NOMO-1 treated with dmso at 0.1 percent for 144 hours (cell line): ENCODE measurements around the gene APBA1.

Experiments
- DNase-seq: peaks from one replicate; lab custom pipeline; 2025; ENCODE audit not compliant: unreplicated experiment; lab: John Stamatoyannopoulos, UW

APBA1 gene

GRCh38 chr9:69485466-69485865, 186.7 kb downstream of the APBA1 start:
- no peak for DNase-seq

GRCh38 chr9:69483886-69484422, 188.2 kb downstream of the APBA1 start:
- no peak for DNase-seq

- DNase-seq, result no peak
Observed at GRCh38 chr9:69476797-69477196, 195.4 kb downstream of the APBA1 start.

- no peak for DNase-seq
Observed at GRCh38 chr9:69476016-69476415, 196.2 kb downstream of the APBA1 start.

- DNase-seq, result no peak
Observed at GRCh38 chr9:69474821-69475220, 197.3 kb downstream of the APBA1 start.

GRCh38 chr9:69472101-69472620, 200.0 kb downstream of the APBA1 start:
- no peak for DNase-seq

GRCh38 chr9:69471433-69471832, 200.7 kb downstream of the APBA1 start:
- DNase-seq, result no peak

GRCh38 chr9:69470186-69470977, 201.8 kb downstream of the APBA1 start:
- no peak for DNase-seq

- DNase-seq, result no peak
Observed at GRCh38 chr9:69469136-69469535, 203.0 kb downstream of the APBA1 start.

- DNase-seq, result no peak
Observed at GRCh38 chr9:69468380-69468779, 203.8 kb downstream of the APBA1 start.

GRCh38 chr9:69466151-69466550, 206.0 kb downstream of the APBA1 start:
- DNase-seq, result no peak

- no peak for DNase-seq
Observed at GRCh38 chr9:69465473-69465872, 206.7 kb downstream of the APBA1 start.

GRCh38 chr9:69463497-69464068, 208.6 kb downstream of the APBA1 start:
- no peak for DNase-seq

GRCh38 chr9:69462394-69462793, 209.8 kb downstream of the APBA1 start:
- no peak for DNase-seq

GRCh38 chr9:69461103-69461887, 210.9 kb downstream of the APBA1 start:
- DNase-seq, result no peak

- DNase-seq, result no peak
Observed at GRCh38 chr9:69460012-69460411, 212.2 kb downstream of the APBA1 start.

- no peak for DNase-seq
Observed at GRCh38 chr9:69458176-69458575, 214.0 kb downstream of the APBA1 start.

GRCh38 chr9:69456201-69456600, 216.0 kb downstream of the APBA1 start:
- no peak for DNase-seq

- DNase-seq, result no peak
Observed at GRCh38 chr9:69455311-69455710, 216.9 kb downstream of the APBA1 start.

GRCh38 chr9:69454321-69454720, 217.8 kb downstream of the APBA1 start:
- no peak for DNase-seq

- DNase-seq, result no peak
Observed at GRCh38 chr9:69453746-69454145, 218.4 kb downstream of the APBA1 start.
